A375 (cell line): ENCODE measurements around the gene ATAD2B. TPM values are rescaled to one million over a fixed set of nuclear protein-coding genes. Genes with fewer than 3 reads are reported as not detected.

Experiments
- total RNA-seq: library from RNA; depleted of rRNA; stranded (reverse); fragments of >200 nt; shearing (Covaris generic); gene quantifications from 2 replicates; pipeline ENCODE4 v1.2.3, GENCODE V29; 2014; rRNA removed

The ATAD2B gene
- total RNA-seq, result 5.7 and 7.9 TPM in 2 replicates

GRCh38 chr2:23926750-23927571 is at the start of gene ATAD2B:
Gene ATAD2B (minus strand): TSS chr2:23927123. CDS start chr2:23926770, 353 bp downstream.

GRCh38 chr2:23939987-23940717 is 13.2 kb upstream of the ATAD2B start, which contains the start of gene UBXN2A:
Gene UBXN2A (plus strand): TSS chr2:23940463. CDS start chr2:23958315, 17,852 bp downstream.

Other genes with a start within 250 kb of the ATAD2B start
- 13.3 and 14.9 TPM in 2 replicates for gene UBXN2A, start 13.3 kb upstream of the ATAD2B start, total RNA-seq
- gene MFSD2B, start 83.0 kb upstream of the ATAD2B start, total RNA-seq, result 0.19 TPM in 1 of 2 replicates, not detected in the other
- gene WDCP, start 120.3 kb upstream of the ATAD2B start, total RNA-seq, result 4.9 and 5.9 TPM in 2 replicates
- gene FKBP1B, start 122.6 kb upstream of the ATAD2B start, total RNA-seq, result 4.0 and 6.5 TPM in 2 replicates
- 192 and 221 TPM in 2 replicates for gene SF3B6, start 149.2 kb upstream of the ATAD2B start, total RNA-seq
- 36.7 and 44.3 TPM in 2 replicates for gene TP53I3, start 157.7 kb upstream of the ATAD2B start, total RNA-seq
- 1.4 and 3.4 TPM in 2 replicates for gene PFN4, start 196.2 kb upstream of the ATAD2B start, total RNA-seq
- 2.5 and 3.2 TPM in 2 replicates for gene FAM228B, start 196.3 kb upstream of the ATAD2B start, total RNA-seq
- not detected in 2 replicates for gene FAM228A, start 247.9 kb upstream of the ATAD2B start, total RNA-seq